NCI-H226 (cell line): Measurements from ENCODE around the gene C3orf85.

Experiments used
- DNase-seq: peaks from one replicate; pipeline ENCODE4 v3.0.0-alpha.2; 2015

Gene C3orf85

DNA sequence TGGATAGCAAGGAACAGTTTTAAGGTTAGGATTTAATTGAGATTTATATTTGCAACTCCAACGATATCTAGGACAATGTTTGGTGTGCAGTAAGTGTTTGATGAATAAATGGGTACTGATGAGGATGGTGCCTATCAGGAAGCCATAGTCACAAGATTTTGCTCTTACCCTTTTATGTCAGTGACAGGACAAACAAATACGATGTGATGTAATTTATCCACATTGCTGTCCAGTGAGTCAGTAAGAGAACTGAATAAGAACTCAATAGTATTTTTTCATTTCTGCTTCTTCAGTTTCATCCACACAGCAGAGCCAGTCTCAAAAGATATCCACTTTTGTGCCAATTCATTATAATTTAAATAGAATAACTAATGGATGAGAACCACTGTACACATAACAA, 18.5 kb downstream of the C3orf85 start:
- DNase-seq = no peak

GRCh38 chr3:109155828-109156227, 19.3 kb downstream of the C3orf85 start:
- DNase-seq = no peak

GRCh38 chr3:109161487-109162123, 25.1 kb downstream of the C3orf85 start:
- no peak for DNase-seq

GRCh38 chr3:109165905-109166304, 29.4 kb downstream of the C3orf85 start:
- DNase-seq = no peak

DNA sequence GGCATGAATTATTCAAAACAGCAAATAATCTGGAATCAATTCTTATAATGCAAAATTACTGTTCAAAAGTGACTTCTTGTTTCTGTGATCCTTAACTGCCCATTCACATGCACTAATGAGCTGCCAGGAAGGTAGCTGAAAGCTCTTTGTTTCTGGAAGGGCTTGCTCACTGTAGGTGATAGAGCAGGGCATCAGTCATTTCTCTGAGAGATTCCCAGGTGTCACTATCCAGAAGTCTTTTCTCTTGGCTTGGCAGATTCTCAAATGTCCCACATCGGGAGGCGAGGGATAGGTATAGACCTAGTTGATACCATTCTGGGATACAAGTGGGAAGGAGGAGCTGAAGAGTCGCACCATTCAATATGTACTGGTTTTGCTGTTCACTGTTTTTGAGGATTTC, 35.0 kb downstream of the C3orf85 start:
- no peak for DNase-seq

GRCh38 chr3:109175411-109175810, 38.9 kb downstream of the C3orf85 start:
- peak; percentile 16 for DNase-seq

DNA sequence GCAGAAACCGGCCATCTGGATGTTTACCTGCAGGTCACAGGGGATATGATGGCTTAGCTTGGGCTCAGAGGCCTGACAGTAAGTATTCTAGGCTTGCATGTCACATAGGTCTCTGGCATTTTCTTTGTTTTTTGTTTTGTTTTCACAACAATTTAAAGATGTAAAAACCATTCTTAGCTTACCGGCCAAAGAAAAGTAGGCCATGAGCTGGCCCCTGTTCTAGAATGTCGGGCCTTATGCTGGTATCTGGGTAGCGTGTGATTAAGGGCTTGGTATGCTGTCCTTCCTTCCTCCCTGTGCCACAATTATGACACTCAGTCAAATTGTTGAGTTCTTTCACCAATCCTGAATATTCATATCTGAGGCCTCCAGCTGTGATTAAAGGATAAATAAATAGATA, 40.2 kb downstream of the C3orf85 start:
- no peak for DNase-seq

GRCh38 chr3:109177908-109178307, 41.4 kb downstream of the C3orf85 start:
- DNase-seq = no peak

- DNase-seq = no peak
These were observed 42.2 kb downstream of the C3orf85 start for GRCh38 chr3:109178708-109179107.

DNA sequence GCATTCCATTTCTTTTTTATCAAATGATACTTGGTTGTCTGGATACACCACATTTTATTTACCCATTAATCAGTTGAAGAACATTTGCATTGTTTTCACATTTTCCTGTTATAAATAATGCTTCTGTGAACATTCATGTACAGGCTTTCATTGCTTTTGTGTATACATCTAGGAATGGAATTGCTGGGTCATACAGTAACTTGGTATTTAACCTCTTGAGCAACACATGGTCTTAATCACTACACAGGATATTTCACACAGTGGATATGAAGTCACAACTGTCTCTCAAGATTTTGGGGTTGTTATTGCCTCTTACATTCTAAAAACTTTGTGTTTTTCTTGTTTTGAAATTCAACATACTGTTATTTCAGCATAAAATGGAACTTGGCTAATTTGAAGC, 48.2 kb downstream of the C3orf85 start:
- DNase-seq = no peak

- DNase-seq = no peak
These were observed 50.9 kb downstream of the C3orf85 start for GRCh38 chr3:109187390-109187789.

- DNase-seq = no peak
These were observed 52.2 kb downstream of the C3orf85 start for GRCh38 chr3:109188741-109189140.

DNA sequence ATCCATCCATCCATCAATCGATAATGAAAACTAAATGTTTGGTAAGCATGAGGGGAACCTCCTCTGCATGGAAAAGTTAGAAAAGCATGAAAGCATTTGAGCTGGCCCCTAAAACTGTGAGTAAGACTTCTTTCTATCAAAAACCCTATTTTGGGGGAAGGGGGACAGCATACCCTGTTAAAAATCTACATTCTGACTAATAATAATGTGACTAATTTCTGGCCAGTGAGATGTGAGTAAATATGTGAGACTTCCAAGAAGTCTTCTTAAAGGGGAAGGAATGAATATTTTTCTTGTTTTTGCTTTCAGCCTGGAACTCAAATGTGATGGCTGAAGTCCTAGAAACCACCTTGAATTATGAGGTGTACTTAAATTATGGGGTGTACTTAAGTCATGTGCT, 54.9 kb downstream of the C3orf85 start:
- DNase-seq = no peak

- peak; percentile 57 for DNase-seq
These were observed 59.3 kb downstream of the C3orf85 start for GRCh38 chr3:109195815-109196214.
